GM18508 (cell line): ENCODE data around the gene HSPB8.

Source experiments
- ATAC-seq: cut with Tn5 transposase; IDR thresholded peaks from one replicate; pipeline ENCODE4 v1.9.1; 2021; ENCODE audit warnings: moderate number of reproducible peaks; ENCODE audit not compliant: insufficient read depth, unreplicated experiment

Gene HSPB8

GRCh38 chr12:119178544-119179334 is at the start of gene HSPB8:
HSPB8 (plus strand) TSS chr12:119178931; CDS start chr12:119179313, 382 bp downstream.
- no peak for ATAC-seq

GRCh38 chr12:119129827-119130434 is 48.8 kb upstream of the HSPB8 start:
- ATAC-seq = no peak

DNA sequence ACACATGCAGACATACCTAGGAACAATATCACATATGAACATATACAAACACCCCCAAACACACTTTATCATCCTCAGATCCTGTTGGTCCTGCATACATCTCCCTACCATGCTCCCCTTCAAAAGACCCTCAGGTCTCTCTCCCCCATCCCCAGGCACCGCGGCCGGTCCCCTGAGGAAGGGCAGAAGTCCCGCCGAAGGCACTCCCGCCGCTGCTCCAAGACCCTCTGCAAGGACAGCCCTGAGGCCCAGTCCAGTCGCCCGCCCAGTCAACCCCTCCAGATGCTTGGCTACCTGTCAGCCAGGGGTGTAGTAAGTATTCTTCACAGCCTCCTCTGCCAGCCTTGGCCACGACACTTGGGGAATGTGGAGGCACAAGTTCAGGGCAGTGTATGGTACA is 48.2 kb upstream of the HSPB8 start:
- no peak for ATAC-seq

GRCh38 chr12:119134284-119135072 is 44.3 kb upstream of the HSPB8 start:
- ATAC-seq = no peak

DNA sequence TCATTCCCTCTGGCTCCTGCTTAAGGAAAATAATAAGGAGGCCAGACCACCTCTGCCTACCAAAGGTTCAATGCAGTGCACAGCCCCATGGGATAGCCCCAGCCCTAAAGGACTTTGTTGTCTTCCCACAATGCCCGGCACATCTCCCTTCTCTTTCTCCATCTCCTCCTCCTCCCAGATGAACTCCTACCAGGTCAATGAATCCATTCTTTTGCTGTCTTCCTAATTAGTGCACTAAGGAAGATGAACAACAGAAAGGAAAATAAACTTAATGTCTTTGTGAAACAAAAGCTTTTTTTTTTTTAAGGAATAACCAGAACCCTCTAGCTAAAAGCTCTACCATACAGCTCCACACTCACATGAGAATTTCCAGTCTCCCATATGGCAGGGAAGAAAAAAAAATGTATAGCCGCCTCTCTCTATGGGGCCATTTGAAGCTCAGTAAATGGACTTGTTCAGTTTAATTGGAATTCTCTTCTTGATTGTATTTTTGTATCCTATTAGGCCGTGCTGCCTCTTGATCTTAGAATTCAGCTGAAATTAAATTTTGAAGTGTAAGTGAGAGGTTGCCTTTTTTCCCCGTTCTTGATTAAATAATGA is 41.8 kb upstream of the HSPB8 start:
- no peak for ATAC-seq

DNA sequence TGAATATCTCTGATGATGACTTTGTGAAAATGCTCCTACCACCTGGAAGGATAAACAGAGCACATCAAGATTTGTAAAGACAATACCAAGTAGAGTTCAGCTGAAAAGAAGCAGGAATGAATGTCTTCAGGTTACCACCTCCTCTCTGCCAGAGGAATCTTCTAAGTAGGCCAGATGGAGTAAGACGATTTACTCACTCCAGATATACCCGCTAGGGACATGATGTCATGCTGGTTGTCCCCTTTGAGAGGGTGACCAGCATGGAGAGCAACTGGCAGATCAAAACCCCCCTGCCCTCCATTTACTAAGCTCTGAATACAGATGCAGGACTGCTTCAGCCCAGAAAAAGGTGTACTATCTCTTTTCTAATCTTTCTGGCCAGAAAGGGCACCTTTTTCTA is 39.3 kb upstream of the HSPB8 start:
- ATAC-seq = no peak

GRCh38 chr12:119145367-119145766 is 33.4 kb upstream of the HSPB8 start:
- no peak for ATAC-seq

- no peak for ATAC-seq
These were observed 30.8 kb upstream of the HSPB8 start for GRCh38 chr12:119147847-119148448.

- no peak for ATAC-seq
These were observed 29.5 kb upstream of the HSPB8 start for GRCh38 chr12:119149270-119149669.

DNA sequence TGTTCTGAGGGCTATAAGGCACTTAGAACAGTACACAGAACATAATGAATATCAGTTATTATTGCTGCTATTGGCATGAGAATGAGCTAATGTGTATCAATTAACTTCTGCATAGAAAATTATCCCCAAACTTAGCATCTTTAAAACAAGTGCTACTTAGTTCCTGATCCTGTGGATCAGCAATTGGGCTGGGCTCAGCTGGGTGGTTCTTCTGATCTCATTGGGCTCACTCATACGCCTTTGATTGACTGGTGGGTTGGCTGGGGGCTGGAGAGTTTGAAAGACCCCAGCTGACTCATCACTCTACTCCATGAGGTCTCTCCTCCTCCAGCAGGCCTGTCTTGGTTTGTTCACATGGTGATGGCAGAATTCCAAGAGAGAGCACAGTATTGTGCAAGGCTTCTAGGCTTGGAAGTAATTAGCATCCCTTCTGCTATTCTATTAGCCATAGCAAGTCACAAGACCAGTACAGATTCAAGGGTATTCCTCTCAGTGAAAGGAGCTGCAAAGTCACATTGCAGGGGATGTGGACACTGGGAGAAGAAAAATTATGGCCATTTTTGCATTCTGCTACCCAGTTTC is 27.2 kb upstream of the HSPB8 start:
- no peak for ATAC-seq

GRCh38 chr12:119153477-119154434 is 25.0 kb upstream of the HSPB8 start:
- no peak for ATAC-seq

DNA sequence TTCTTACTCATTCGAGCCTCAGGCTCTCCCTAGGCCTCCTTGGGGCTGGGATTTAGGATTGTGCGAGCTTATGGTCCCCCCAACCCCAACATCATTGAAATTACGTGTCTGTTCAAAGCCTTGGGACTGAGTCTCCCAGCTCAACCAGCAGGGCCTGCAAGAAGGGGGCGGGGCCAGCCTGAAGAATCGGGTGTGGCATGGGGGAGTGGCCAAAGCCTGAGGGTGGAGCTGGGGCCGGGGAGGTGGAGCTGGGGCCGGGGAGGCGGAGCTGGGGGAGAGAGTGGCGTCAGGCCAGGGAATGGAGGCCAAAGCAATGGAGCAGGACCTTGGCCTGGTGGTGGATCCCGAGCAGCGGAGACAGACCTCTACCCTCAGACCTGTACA is 24.3 kb upstream of the HSPB8 start:
- ATAC-seq = no peak

DNA sequence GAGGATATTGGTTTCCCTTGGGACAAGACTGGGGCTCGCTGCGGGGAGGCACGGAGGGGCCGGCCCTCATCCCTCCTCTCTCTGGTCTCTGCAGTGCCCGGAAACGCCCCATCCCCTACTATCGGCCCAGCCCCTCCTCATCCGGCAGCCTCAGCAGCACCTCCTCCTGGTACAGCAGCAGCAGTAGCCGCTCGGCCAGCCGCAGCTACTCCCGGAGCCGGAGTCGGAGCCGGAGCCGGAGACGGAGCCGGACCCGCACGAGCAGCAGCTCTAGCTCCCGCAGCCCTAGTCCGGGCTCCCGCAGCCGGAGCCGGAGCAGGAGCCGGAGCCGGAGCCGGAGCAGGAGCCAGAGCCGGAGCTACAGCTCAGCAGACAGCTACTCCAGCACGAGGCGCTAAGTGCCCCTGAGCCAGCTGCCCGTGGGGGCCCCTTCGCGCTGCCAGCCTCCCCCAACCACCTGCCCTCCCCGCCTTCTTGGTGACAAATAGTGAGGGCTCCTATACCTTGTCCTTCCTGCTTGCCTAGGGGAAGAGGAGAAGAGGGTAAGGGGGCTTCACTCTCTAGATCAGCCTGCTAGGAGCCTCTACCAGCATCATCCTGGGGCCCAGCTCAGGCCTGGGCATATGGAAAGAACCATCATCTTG is 22.2 kb upstream of the HSPB8 start:
- ATAC-seq = no peak

- no peak for ATAC-seq
These were observed 21.2 kb upstream of the HSPB8 start for GRCh38 chr12:119157528-119157927.

GRCh38 chr12:119157978-119158377 is 20.8 kb upstream of the HSPB8 start:
- no peak for ATAC-seq

GRCh38 chr12:119158402-119158801 is 20.3 kb upstream of the HSPB8 start:
- ATAC-seq = no peak

DNA sequence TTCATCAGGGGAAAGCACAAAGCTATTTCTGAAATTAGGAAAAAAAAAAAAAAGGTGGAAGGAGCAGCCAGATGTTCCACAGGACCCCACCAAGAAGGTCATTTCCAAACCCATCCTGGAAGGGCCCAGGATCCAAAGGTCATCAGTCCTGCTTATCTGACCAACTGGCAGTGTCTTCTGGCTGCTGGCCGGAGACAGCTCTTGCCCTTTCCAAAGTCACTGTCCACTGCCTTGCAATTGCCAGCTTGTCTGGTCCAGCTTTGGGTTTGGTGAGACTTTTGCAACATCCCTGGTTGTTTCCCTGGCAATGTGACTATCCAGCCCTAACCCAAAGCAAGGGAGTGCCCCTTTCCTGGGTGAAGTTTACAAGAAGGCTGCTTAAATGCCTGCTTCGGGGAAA is 18.9 kb upstream of the HSPB8 start:
- no peak for ATAC-seq

- no peak for ATAC-seq
These were observed 10.8 kb upstream of the HSPB8 start for GRCh38 chr12:119167902-119168301.

- ATAC-seq = no peak
These were observed 10.0 kb upstream of the HSPB8 start for GRCh38 chr12:119168721-119169120.
